Kidney glomerular epithelial cell (primary cell): ENCODE results near the gene DOP1A.

ENCODE experiments used
- DNase-seq: peaks from one replicate; lab custom pipeline; 2025; lab: John Stamatoyannopoulos, UW

DOP1A gene

GRCh38 chr6:83071707-83072106, 4.2 kb downstream of the DOP1A start:
- no peak for DNase-seq

- DNase-seq, result no peak
Measured at GRCh38 chr6:83072726-83073125, 5.3 kb downstream of the DOP1A start.

GRCh38 chr6:83073615-83074014, 6.1 kb downstream of the DOP1A start:
- DNase-seq, result no peak

GRCh38 chr6:83083476-83083875, 16.0 kb downstream of the DOP1A start:
- DNase-seq, result peak; percentile 1

GRCh38 chr6:83086751-83087150, 19.3 kb downstream of the DOP1A start:
- no peak for DNase-seq

- DNase-seq, result no peak
Measured at GRCh38 chr6:83092756-83093399, 25.4 kb downstream of the DOP1A start.

- DNase-seq, result peak; percentile 83
Measured at GRCh38 chr6:83096791-83097190, 29.3 kb downstream of the DOP1A start.

- peak; percentile 70 for DNase-seq
Measured at GRCh38 chr6:83097204-83097603, 29.7 kb downstream of the DOP1A start.

- no peak for DNase-seq
Measured at GRCh38 chr6:83097675-83098074, 30.2 kb downstream of the DOP1A start.

- no peak for DNase-seq
Measured at GRCh38 chr6:83098589-83098988, 31.1 kb downstream of the DOP1A start.

- no peak for DNase-seq
Measured at GRCh38 chr6:83108378-83108777, 40.9 kb downstream of the DOP1A start.

- DNase-seq, result peak; percentile 65
Measured at GRCh38 chr6:83113258-83113657, 45.8 kb downstream of the DOP1A start.

GRCh38 chr6:83114164-83114563, 46.7 kb downstream of the DOP1A start:
- no peak for DNase-seq

- DNase-seq, result no peak
Measured at GRCh38 chr6:83117802-83118201, 50.3 kb downstream of the DOP1A start.

GRCh38 chr6:83119742-83120300, 52.4 kb downstream of the DOP1A start:
- peak; percentile 8 for DNase-seq

- DNase-seq, result no peak
Measured at GRCh38 chr6:83124553-83124952, 57.1 kb downstream of the DOP1A start.

GRCh38 chr6:83125425-83125824, 58.0 kb downstream of the DOP1A start:
- DNase-seq, result no peak

GRCh38 chr6:83126223-83126622, 58.8 kb downstream of the DOP1A start:
- no peak for DNase-seq

GRCh38 chr6:83126807-83127206, 59.3 kb downstream of the DOP1A start:
- no peak for DNase-seq

- no peak for DNase-seq
Measured at GRCh38 chr6:83127258-83127657, 59.8 kb downstream of the DOP1A start.

- DNase-seq, result no peak
Measured at GRCh38 chr6:83127976-83128375, 60.5 kb downstream of the DOP1A start.

GRCh38 chr6:83132121-83132520, 64.7 kb downstream of the DOP1A start:
- no peak for DNase-seq

GRCh38 chr6:83138118-83138722, 70.7 kb downstream of the DOP1A start:
- no peak for DNase-seq

- DNase-seq, result no peak
Measured at GRCh38 chr6:83138758-83139157, 71.3 kb downstream of the DOP1A start.
